Colonic mucosa (tissue), 4 donors: Measurements from ENCODE around the gene USP47. TPM values are rescaled to one million over a fixed set of nuclear protein-coding genes. Genes with fewer than 3 reads are reported as not detected.
A peak's percentile ranks its signal among the peaks of the same experiment; 100 is the strongest.

Experiments
- DNase-seq: peaks from one replicate; pipeline ENCODE4 v3.0.0-alpha.2; 2020
- H3K27ac ChIP-seq: fragments of 200-600 bp; one replicate; pipeline ENCODE4 v1.8.0; 2021
- H3K27me3 ChIP-seq: fragments of 200-600 bp; one replicate; pipeline ENCODE4 v1.8.0; 2021
- H3K36me3 ChIP-seq: fragments of 200-600 bp; one replicate; pipeline ENCODE4 v1.8.0; 2021
- H3K4me1 ChIP-seq: fragments of 200-600 bp; one replicate; pipeline ENCODE4 v1.8.0; 2021; ENCODE audit warnings: mild to moderate bottlenecking
- H3K4me3 ChIP-seq: fragments of 200-600 bp; one replicate; pipeline ENCODE4 v1.8.0; 2021
- H3K9ac ChIP-seq, 2 donors: one replicate each; pipeline ENCODE4 v1.7.0; 2013; ENCODE audit warnings: control low read depth in 2 of 2, low read depth in 2 of 2, low read length in 2 of 2
- H3K9me3 ChIP-seq: fragments of 200-600 bp; one replicate; pipeline ENCODE4 v1.8.0; 2021
- CTCF ChIP-seq: fragments of 200-600 bp; IDR thresholded peaks from one replicate; pipeline ENCODE4 v1.8.0; 2022; ENCODE audit warnings: antibody characterized with exemption, mild to moderate bottlenecking
- intact Hi-C: fragments of 100-400 bp; cut with DNase I; formaldehyde crosslinking; loops from one replicate; pipeline ENCODE4 v1.14.1; 2022
- total RNA-seq, 2 donors: library from RNA; stranded (reverse); fragmentation: NEBNext Ultra II Directional in 1 of 2; extraction: Animal tissue kit (Norgen Biotek cat#: 25700) in 1 of 2; gene quantifications; one replicate each; pipeline ENCODE4 v1.2.1, GENCODE V29; 2021
- donor health status: healthy.
- donor health status: DM: no; HTN: no; CAD: no.
- donor health status: DM: no; HTN: no; CAD: no.

The USP47 gene
- total RNA-seq, 2 donors from 2014 or later = 31.3 to 40.3 TPM

DNA sequence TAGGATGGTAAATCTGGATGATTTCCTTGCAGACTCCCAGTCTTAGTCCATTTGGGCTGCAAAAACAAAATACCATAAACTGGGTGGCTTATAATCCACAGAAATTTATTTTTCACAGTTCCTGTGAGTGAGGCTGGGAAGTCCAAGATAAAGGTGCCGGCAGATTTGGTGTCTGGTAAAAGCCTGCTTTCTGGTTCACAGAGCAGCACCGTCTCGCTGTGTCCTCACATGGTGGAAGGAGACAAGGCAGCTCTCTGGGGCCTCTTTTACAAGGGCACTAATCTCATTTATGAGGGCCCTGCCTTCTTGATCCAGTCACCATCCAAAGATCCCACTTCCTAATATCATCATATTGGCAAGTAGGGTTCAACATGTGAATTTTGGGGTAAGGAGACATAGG, 8.9 kb downstream of the USP47 start:
- TF ChIP-seq CTCF = no peak
- no peaks in the 10 kb centered on the region for H3K4me1 ChIP-seq

DNA sequence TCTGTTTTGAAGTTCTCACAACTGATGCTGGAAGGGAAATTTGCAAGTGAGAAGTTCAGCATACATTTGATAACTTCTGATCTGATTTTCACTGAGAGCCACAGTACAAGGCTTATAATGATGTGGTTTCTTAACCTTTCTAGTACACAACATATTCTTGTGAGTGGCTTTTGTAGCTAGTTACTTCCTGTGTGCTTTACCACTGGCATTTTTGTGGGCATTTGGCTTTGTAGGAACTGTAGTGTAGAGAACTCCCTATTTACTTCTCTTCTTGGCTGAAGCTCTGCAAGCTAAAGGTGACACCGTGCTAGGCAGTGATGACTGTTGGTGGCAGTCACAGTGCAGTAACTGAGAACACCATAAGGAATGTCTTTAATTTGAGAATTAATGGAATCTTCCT, 14.9 kb downstream of the USP47 start:
- intact Hi-C loops = no loop called here
- DNase-seq = no peak
- Histone ChIP-seq H3K36me3 (no peaks in the 10 kb centered on the region), H3K9me3 (no peaks in the 10 kb centered on the region), H3K9ac (no peak overlapping the region), H3K4me1 (no peaks in the 10 kb centered on the region), H3K27ac (no peak overlapping the region), H3K27me3 (no peaks in the 10 kb centered on the region), H3K4me3 (no peak overlapping the region)
- no peak for TF ChIP-seq CTCF

More for the DNA sequence above, 8.9 kb downstream of the USP47 start:
- Histone ChIP-seq H3K4me3 (no peak overlapping the region), H3K27me3 (no peaks in the 10 kb centered on the region), H3K9me3 (no peaks in the 10 kb centered on the region), H3K27ac (no peak overlapping the region), H3K9ac (no peak overlapping the region), H3K36me3 (no peaks in the 10 kb centered on the region)
- intact Hi-C loops = no loop called here
- DNase-seq = no peak

- no peak overlapping the region for H3K27ac ChIP-seq
Measured at GRCh38 chr11:11857769-11858168, 16.0 kb downstream of the USP47 start.

DNA sequence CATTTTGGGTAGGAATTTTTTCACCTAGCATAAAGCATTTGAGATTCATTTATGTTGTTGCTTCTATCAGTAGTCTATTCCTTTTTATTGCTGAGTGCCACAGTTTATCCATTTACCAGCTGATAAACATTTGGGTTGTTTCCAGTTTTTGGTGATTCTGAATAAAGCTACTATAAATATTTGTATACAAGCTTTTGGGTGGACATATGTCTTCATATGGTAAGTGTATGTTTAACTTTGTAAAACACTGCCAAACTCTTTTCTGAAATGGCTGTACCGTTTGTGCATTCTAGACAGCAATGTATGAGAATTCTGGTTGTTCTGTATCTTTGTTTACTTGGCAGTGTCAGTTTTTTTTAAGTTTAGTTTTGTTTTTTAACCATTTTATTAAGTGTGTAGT, 16.9 kb downstream of the USP47 start:
- Histone ChIP-seq H3K9me3 (no peaks in the 10 kb centered on the region), H3K4me3 (no peak overlapping the region), H3K27ac (no peak overlapping the region), H3K27me3 (no peaks in the 10 kb centered on the region), H3K4me1 (no peaks in the 10 kb centered on the region), H3K9ac (no peak overlapping the region), H3K36me3 (no peaks in the 10 kb centered on the region)
- DNase-seq = no peak
- TF ChIP-seq CTCF = no peak
- intact Hi-C loops = no loop called here

More at GRCh38 chr11:11857769-11858168, 16.0 kb downstream of the USP47 start:
- intact Hi-C loops = no loop called here
- no peak for TF ChIP-seq CTCF
- DNase-seq = no peak
- H3K36me3 ChIP-seq = no peaks in the 10 kb centered on the region
- no peaks in the 10 kb centered on the region for H3K4me1 ChIP-seq
- H3K27me3 ChIP-seq = no peaks in the 10 kb centered on the region
- no peaks in the 10 kb centered on the region for H3K9me3 ChIP-seq
- H3K9ac ChIP-seq = no peak overlapping the region
- H3K4me3 ChIP-seq = no peak overlapping the region

GRCh38 chr11:11860103-11860979, 18.6 kb downstream of the USP47 start:
- no peaks in the 10 kb centered on the region for H3K9me3 ChIP-seq
- H3K27me3 ChIP-seq = no peaks in the 10 kb centered on the region
- H3K36me3 ChIP-seq = no peaks in the 10 kb centered on the region
- intact Hi-C loops = no loop called here
- H3K4me1 ChIP-seq = no peaks in the 10 kb centered on the region
- peak overlapping the region; percentile 13 for H3K27ac ChIP-seq
- H3K9ac ChIP-seq = no peak overlapping the region
- no peak for DNase-seq
- no peak overlapping the region for H3K4me3 ChIP-seq
- TF ChIP-seq CTCF = no peak
